BJ (cell line): Measurements from ENCODE around the gene ATP6V1G2. TPM values are rescaled to one million over a fixed set of nuclear protein-coding genes. Genes with fewer than 3 reads are reported as not detected.

Experiments
- CTCF ChIA-PET: fragments of 350-600 bp; formaldehyde crosslinking; extraction: SDS; loops from one replicate; lab custom pipeline; 2021; ENCODE audit warnings: antibody characterized with exemption, inconsistent platforms; lab: Yijun Ruan, JAX
- POLR2A ChIA-PET: fragments of 300-600 bp; sonication (Branson Sonifier 250); formaldehyde crosslinking; extraction: SDS; loops from one replicate; lab custom pipeline; 2021; ENCODE audit warnings: antibody characterized with exemption; lab: Charles Lee
- DNase-seq: peaks from one replicate; pipeline ENCODE4 v3.0.0-alpha.2; 2011; ENCODE audit warnings: low read depth
- H3K27me3 ChIP-seq: 2 replicates; pipeline ENCODE4 v1.6.0; 2011; ENCODE audit warnings: low read length; ENCODE audit not compliant: control insufficient read depth, insufficient read depth
- H3K36me3 ChIP-seq: 2 replicates; pipeline ENCODE4 v1.5.1; 2011; ENCODE audit warnings: low read length; ENCODE audit not compliant: control insufficient read depth, insufficient read depth
- H3K4me3 ChIP-seq: 2 replicates; pipeline ENCODE4 v1.5.1; 2011; ENCODE audit warnings: low read depth, mild to moderate bottlenecking, control low read depth, low read length
- CTCF ChIP-seq: IDR thresholded peaks from 2 replicates; pipeline ENCODE4 v1.5.1; 2011; ENCODE audit warnings: low read depth, mild to moderate bottlenecking, control low read depth, inconsistent platforms, low read length, moderate library complexity; ENCODE audit not compliant: insufficient read depth
- polyA plus RNA-seq: library from polyadenylated mRNA; depleted of rRNA; stranded (reverse); fragments of >200 nt; gene quantifications from 2 replicates; pipeline ENCODE4 v1.2.3, GENCODE V29; 2011

Gene ATP6V1G2
- polyA plus RNA-seq, 1 experiment, result 2.7 TPM

GRCh38 chr6:31581434-31582229 lies 35.2 kb upstream of the ATP6V1G2 start:
- DNase-seq, result no peak
- TF ChIP-seq CTCF, result no peak
- Histone ChIP-seq H3K27me3 (no peaks in the 10 kb centered on the region), H3K36me3 (no peaks in the 10 kb centered on the region), H3K4me3 (peak overlapping the region; percentile 75)
- ChIA-PET CTCF (interaction anchor here (0.5 to 15.5 kb wide), 17 partner anchors 8 to 189 kb away, joined by 3 to 182 read pairs (median 5); partner anchors contain the start of genes ATP6V1G2, DDX39B, LTA and NCR3), POLR2A (no interaction called here)

GRCh38 chr6:31580807-31581433 lies 34.5 kb upstream of the ATP6V1G2 start:
- ChIA-PET CTCF (interaction anchor here (0.8 to 15.5 kb wide), 22 partner anchors 9 to 88 kb away, joined by 3 to 182 read pairs (median 4); partner anchors contain the start of genes ATP6V1G2, DDX39B, LTA and NCR3), POLR2A (interaction anchor here (0.6 kb wide), 1 partner anchor 331 kb away, joined by 5 read pairs; no protein-coding TSS in a partner anchor)
- Histone ChIP-seq H3K36me3 (no peaks in the 10 kb centered on the region), H3K4me3 (peak overlapping the region; percentile 75), H3K27me3 (no peaks in the 10 kb centered on the region)
- TF ChIP-seq CTCF, result peak; percentile 88
- DNase-seq, result no peak

GRCh38 chr6:31580438-31580740 lies 34.0 kb upstream of the ATP6V1G2 start:
- CTCF ChIA-PET, result interaction anchor here (0.8 to 15.5 kb wide), 18 partner anchors 9 to 88 kb away, joined by 3 to 182 read pairs (median 4); partner anchors contain the start of genes ATP6V1G2, DDX39B, LTA and NCR3
- H3K27me3 ChIP-seq, result no peaks in the 10 kb centered on the region
- POLR2A ChIA-PET, result interaction anchor here (0.6 kb wide), 1 partner anchor 331 kb away, joined by 5 read pairs; no protein-coding TSS in a partner anchor
- no peak for DNase-seq
- no peak for TF ChIP-seq CTCF
- no peaks in the 10 kb centered on the region for H3K36me3 ChIP-seq
- H3K4me3 ChIP-seq, result peak overlapping the region; percentile 75

GRCh38 chr6:31579546-31580437 lies 33.4 kb upstream of the ATP6V1G2 start:
- Histone ChIP-seq H3K27me3 (no peaks in the 10 kb centered on the region), H3K4me3 (no peak overlapping the region), H3K36me3 (no peaks in the 10 kb centered on the region)
- POLR2A ChIA-PET, result no interaction called here
- no peak for TF ChIP-seq CTCF
- DNase-seq, result no peak
- CTCF ChIA-PET, result interaction anchor here (0.8 to 15.5 kb wide), 17 partner anchors 10 to 87 kb away, joined by 3 to 182 read pairs (median 4); partner anchors contain the start of genes ATP6V1G2, DDX39B, LTA and NCR3
